ENCODE data around the gene TOGARAM1.
"Not testable (repeated sequence)": the region's sequence is repeated elsewhere in the genome, so short reads cannot be mapped to it uniquely, and the experiment has no call there.

The TOGARAM1 gene

GRCh38 chr14:45073231-45073879 is 111.4 kb downstream of the TOGARAM1 start:
- Histone ChIP-seq H4K20me1 (ENCODE audit: low read depth, low read length) (no peaks in the 10 kb centered on the region), H3K4me3 (ENCODE audit: insufficient read depth, low read length, poor library complexity, severe bottlenecking) (no peak overlapping the region), H3K9me3 (ENCODE audit: insufficient read depth, low read length) (no peaks in the 10 kb centered on the region), H3K9me2 (replicated peaks; ENCODE audit: insufficient read depth, low read length) (no peaks in the 10 kb centered on the region), H2AFZ (ENCODE audit: low read depth, low read length, severe bottlenecking) (no peak overlapping the region), H3K36me3 (ENCODE audit: low read length) (peaks cover 6% of the 10 kb centered on the region; the same call in 1 of the 2 replicates), H3K9ac (ENCODE audit: low read length) (no peak overlapping the region), H3F3A (ENCODE audit: insufficient read depth) (no peaks in the 10 kb centered on the region), H3K4me2 (ENCODE audit: low read depth, low read length, poor library complexity, severe bottlenecking) (no peak overlapping the region), H3K27ac (ENCODE audit: low read depth, low read length) (no peak overlapping the region), H3K27me3 (ENCODE audit: low read length) (no peaks in the 10 kb centered on the region), H3K79me2 (ENCODE audit: insufficient read depth, low read length) (no peaks in the 10 kb centered on the region)
- no peak for TF ChIP-seq CTCF (IDR thresholded peaks at IDR 0.05; ENCODE audit: insufficient read depth, low read length, poor library complexity, severe bottlenecking)
- TF ChIP-seq EZH2phosphoT487 (conservative IDR thresholded peaks at IDR 0.05; ENCODE audit: low read length): no peak

GRCh38 chr14:45078323-45078722 is 116.3 kb downstream of the TOGARAM1 start:
- H3K79me2 ChIP-seq (ENCODE audit: insufficient read depth, low read length): no peaks in the 10 kb centered on the region
- no peak for TF ChIP-seq CTCF (IDR thresholded peaks at IDR 0.05; ENCODE audit: insufficient read depth, low read length, poor library complexity, severe bottlenecking)
- TF ChIP-seq EZH2phosphoT487 (conservative IDR thresholded peaks at IDR 0.05; ENCODE audit: low read length): no peak
- H3K4me3 ChIP-seq (ENCODE audit: insufficient read depth, low read length, poor library complexity, severe bottlenecking): no peak overlapping the region

GRCh38 chr14:45080416-45080968 is 118.5 kb downstream of the TOGARAM1 start:
- H3K27ac ChIP-seq (ENCODE audit: low read depth, low read length); H3K27me3 ChIP-seq (ENCODE audit: low read length); H3K36me3 ChIP-seq (ENCODE audit: low read length); H2AFZ ChIP-seq (ENCODE audit: low read depth, low read length, severe bottlenecking); H3K9me3 ChIP-seq (ENCODE audit: insufficient read depth, low read length); H3K4me2 ChIP-seq (ENCODE audit: low read depth, low read length, poor library complexity, severe bottlenecking); H3K9me2 ChIP-seq (replicated peaks; ENCODE audit: insufficient read depth, low read length); H4K20me1 ChIP-seq (ENCODE audit: low read depth, low read length); H3K9ac ChIP-seq (ENCODE audit: low read length); H3F3A ChIP-seq (ENCODE audit: insufficient read depth); H3K4me3 ChIP-seq (ENCODE audit: insufficient read depth, low read length, poor library complexity, severe bottlenecking): not testable (repeated sequence)
- H3K79me2 ChIP-seq (ENCODE audit: insufficient read depth, low read length): peaks cover 15% of the 10 kb centered on the region

More at GRCh38 chr14:45078323-45078722, 116.3 kb downstream of the TOGARAM1 start:
- Histone ChIP-seq H4K20me1 (ENCODE audit: low read depth, low read length) (no peaks in the 10 kb centered on the region), H3K9me2 (replicated peaks; ENCODE audit: insufficient read depth, low read length) (no peaks in the 10 kb centered on the region), H3F3A (ENCODE audit: insufficient read depth) (no peaks in the 10 kb centered on the region), H3K9me3 (ENCODE audit: insufficient read depth, low read length) (no peaks in the 10 kb centered on the region), H3K27ac (ENCODE audit: low read depth, low read length) (no peak overlapping the region), H3K36me3 (ENCODE audit: low read length) (no peaks in the 10 kb centered on the region), H2AFZ (ENCODE audit: low read depth, low read length, severe bottlenecking) (no peak overlapping the region), H3K9ac (ENCODE audit: low read length) (no peak overlapping the region), H3K4me2 (ENCODE audit: low read depth, low read length, poor library complexity, severe bottlenecking) (no peak overlapping the region), H3K27me3 (ENCODE audit: low read length) (no peaks in the 10 kb centered on the region)

- H3K4me2 ChIP-seq (ENCODE audit: low read depth, low read length, poor library complexity, severe bottlenecking); H3K27me3 ChIP-seq (ENCODE audit: low read length); H3K27ac ChIP-seq (ENCODE audit: low read depth, low read length); H3K4me3 ChIP-seq (ENCODE audit: insufficient read depth, low read length, poor library complexity, severe bottlenecking); H3F3A ChIP-seq (ENCODE audit: insufficient read depth); H3K9me3 ChIP-seq (ENCODE audit: insufficient read depth, low read length); H2AFZ ChIP-seq (ENCODE audit: low read depth, low read length, severe bottlenecking); H4K20me1 ChIP-seq (ENCODE audit: low read depth, low read length); H3K9me2 ChIP-seq (replicated peaks; ENCODE audit: insufficient read depth, low read length); H3K9ac ChIP-seq (ENCODE audit: low read length); H3K36me3 ChIP-seq (ENCODE audit: low read length): not testable (repeated sequence)
- peaks cover 21% of the 10 kb centered on the region for H3K79me2 ChIP-seq (ENCODE audit: insufficient read depth, low read length)
Measured at GRCh38 chr14:45081096-45081495, 119.1 kb downstream of the TOGARAM1 start.
